HEK293T (cell line): ENCODE data around the gene NOTCH3.

Experiments used
- CTCF ChIA-PET: fragments of 350-600 bp; formaldehyde crosslinking; extraction: SDS; loops from one replicate; lab custom pipeline; 2021; ENCODE audit warnings: antibody characterized with exemption, inconsistent platforms; lab: Yijun Ruan, JAX
- POLR2A ChIA-PET: fragments of 350-600 bp; formaldehyde crosslinking; extraction: SDS; loops from one replicate; lab custom pipeline; 2020; ENCODE audit warnings: antibody characterized with exemption, inconsistent platforms; lab: Yijun Ruan, JAX
- DNase-seq: peaks from one replicate; pipeline ENCODE4 v3.0.0; 2012; ENCODE audit warnings: mixed read lengths; ENCODE audit errors: extremely low spot score
- ARNT ChIP-seq: fragments of 450-650 bp; IDR thresholded peaks from 2 replicates; pipeline ENCODE4 v1.6.1; 2017; ENCODE audit warnings: mild to moderate bottlenecking
- BHLHE40 ChIP-seq: fragments of 450-650 bp; IDR thresholded peaks from 2 replicates; pipeline ENCODE4 v1.6.1; 2016; ENCODE audit warnings: mild to moderate bottlenecking, moderate library complexity, borderline replicate concordance
- CTBP1 ChIP-seq: fragments of 450-650 bp; IDR thresholded peaks from 2 replicates; pipeline ENCODE4 v1.6.1; 2016; ENCODE audit warnings: borderline replicate concordance
- ELF4 ChIP-seq: fragments of 450-650 bp; IDR thresholded peaks from 2 replicates; pipeline ENCODE4 v1.6.1; 2017; ENCODE audit warnings: antibody characterized with exemption
- FOXA1 ChIP-seq: fragments of 450-650 bp; IDR thresholded peaks from 2 replicates; pipeline ENCODE4 v1.6.1; 2016; ENCODE audit warnings: mild to moderate bottlenecking
- FOXK2 ChIP-seq: fragments of 450-650 bp; IDR thresholded peaks from 2 replicates; pipeline ENCODE4 v1.6.1; 2016; ENCODE audit warnings: mild to moderate bottlenecking
- FOXM1 ChIP-seq: fragments of 450-650 bp; IDR thresholded peaks from 2 replicates; pipeline ENCODE4 v1.6.1; 2017; ENCODE audit warnings: mild to moderate bottlenecking, borderline replicate concordance
- HDGF ChIP-seq: fragments of 450-650 bp; IDR thresholded peaks from 2 replicates; pipeline ENCODE4 v1.6.1; 2017; ENCODE audit warnings: antibody characterized with exemption, borderline replicate concordance
- L3MBTL2 ChIP-seq: fragments of 450-650 bp; conservative IDR thresholded peaks from 2 replicates; pipeline ENCODE4 v1.6.1; 2016; ENCODE audit warnings: mild to moderate bottlenecking
- LEF1 ChIP-seq: fragments of 450-650 bp; IDR thresholded peaks from 2 replicates; pipeline ENCODE4 v1.6.1; 2017; ENCODE audit warnings: mild to moderate bottlenecking, borderline replicate concordance
- NFRKB ChIP-seq: fragments of 450-650 bp; IDR thresholded peaks from 2 replicates; pipeline ENCODE4 v1.6.1; 2016; ENCODE audit warnings: mild to moderate bottlenecking, moderate library complexity
- PKNOX1 ChIP-seq: fragments of 450-650 bp; IDR thresholded peaks from 2 replicates; pipeline ENCODE4 v1.6.1; 2016
- SP1 ChIP-seq: fragments of 450-650 bp; IDR thresholded peaks from 2 replicates; pipeline ENCODE4 v1.6.1; 2017
- SUZ12 ChIP-seq: fragments of 450-650 bp; IDR thresholded peaks from 2 replicates; pipeline ENCODE4 v1.6.1; 2016; ENCODE audit warnings: mild to moderate bottlenecking
- TARDBP ChIP-seq: fragments of 450-650 bp; IDR thresholded peaks from 2 replicates; pipeline ENCODE4 v1.6.1; 2016
- ZNF384 ChIP-seq: fragments of 450-650 bp; IDR thresholded peaks from 2 replicates; pipeline ENCODE4 v1.6.1; 2016

The NOTCH3 gene

GRCh38 chr19:15237759-15238638, 37.2 kb upstream of the NOTCH3 start:
- ChIA-PET POLR2A (interaction anchor here (1.0 kb wide), 1 partner anchor 94 kb away, joined by 3 read pairs; the partner anchor contains the start of gene BRD4), CTCF (no interaction called here)
- TF ChIP-seq HDGF (no peak), SUZ12 (no peak), LEF1 (no peak), FOXK2 (no peak), FOXA1 (no peak), CTBP1 (no peak), NFRKB (no peak), ZNF384 (no peak), FOXM1 (no peak), L3MBTL2 (no peak), ELF4 (no peak), TARDBP (no peak), SP1 (no peak), ARNT (no peak), BHLHE40 (no peak), PKNOX1 (no peak)
- DNase-seq: no peak

- TF ChIP-seq FOXK2 (no peak), SUZ12 (no peak), SP1 (no peak), ARNT (no peak), FOXM1 (no peak), HDGF (no peak), PKNOX1 (no peak), CTBP1 (no peak), ELF4 (no peak), BHLHE40 (no peak), NFRKB (no peak), FOXA1 (no peak), TARDBP (no peak), LEF1 (no peak), L3MBTL2 (no peak), ZNF384 (no peak)
- ChIA-PET CTCF (no interaction called here), POLR2A (no interaction called here)
- DNase-seq: no peak
Observed at GRCh38 chr19:15236886-15237285, 36.1 kb upstream of the NOTCH3 start.

DNA sequence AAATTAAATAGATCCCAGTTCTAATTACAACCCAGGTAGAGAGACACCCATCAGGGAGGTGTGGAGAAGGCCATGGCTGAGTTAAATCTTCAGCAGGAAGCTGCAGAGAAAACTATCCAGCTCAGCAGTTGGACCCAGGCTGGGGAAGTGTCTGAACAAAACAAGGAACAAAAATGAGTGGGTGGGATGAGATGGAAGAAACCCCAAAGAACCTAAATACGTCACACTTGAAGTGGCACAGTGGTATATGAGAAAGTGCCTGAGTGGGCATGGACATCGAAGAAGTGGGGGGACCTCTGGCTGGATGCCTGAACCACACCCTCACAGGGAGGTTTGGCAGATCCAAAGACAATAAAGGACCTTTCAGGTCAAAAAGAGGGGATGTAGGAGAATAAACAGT, 35.0 kb upstream of the NOTCH3 start:
- DNase-seq: no peak
- POLR2A ChIA-PET: no interaction called here
- CTCF ChIA-PET: no interaction called here
- TF ChIP-seq FOXK2: no peak
- no peak for TF ChIP-seq L3MBTL2
- TF ChIP-seq FOXM1: no peak
- no peak for TF ChIP-seq LEF1
- TF ChIP-seq SUZ12: no peak
- no peak for TF ChIP-seq PKNOX1
- no peak for TF ChIP-seq BHLHE40
- no peak for TF ChIP-seq HDGF
- no peak for TF ChIP-seq ELF4
- no peak for TF ChIP-seq TARDBP
- TF ChIP-seq ZNF384: no peak
- no peak for TF ChIP-seq ARNT
- TF ChIP-seq SP1: no peak
- no peak for TF ChIP-seq CTBP1
- TF ChIP-seq FOXA1: no peak
- no peak for TF ChIP-seq NFRKB

GRCh38 chr19:15234431-15235130, 33.8 kb upstream of the NOTCH3 start:
- CTCF ChIA-PET: no interaction called here
- no peak for DNase-seq
- TF ChIP-seq FOXA1: no peak
- POLR2A ChIA-PET: no interaction called here

DNA sequence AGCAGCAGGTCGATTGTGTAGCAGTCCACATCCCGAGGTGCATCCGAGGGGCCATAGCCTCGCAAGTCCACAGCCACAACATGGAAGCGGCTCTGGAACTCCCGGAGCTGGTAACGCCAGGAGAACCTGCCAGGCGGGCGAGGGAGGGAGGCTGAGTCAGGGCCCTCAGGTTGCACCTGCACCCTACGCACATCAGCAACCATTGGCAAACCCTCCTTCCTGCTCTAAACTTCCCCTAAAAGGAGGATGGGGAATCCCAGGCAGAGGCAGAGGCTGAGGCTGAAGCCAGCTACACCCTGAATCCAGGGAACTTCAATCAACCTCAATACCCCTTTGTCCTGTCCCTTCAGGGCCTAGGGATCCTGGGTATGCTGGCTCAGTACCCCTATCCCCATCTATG, 30.5 kb upstream of the NOTCH3 start:
- ChIA-PET POLR2A (no interaction called here), CTCF (no interaction called here)
- DNase-seq: no peak
- TF ChIP-seq NFRKB (no peak), ZNF384 (no peak), HDGF (no peak), FOXM1 (no peak), LEF1 (no peak), TARDBP (no peak), SUZ12 (no peak), FOXK2 (no peak), CTBP1 (no peak)
